Body of pancreas (tissue), 4 donors: ENCODE data around the gene PANK3.

ENCODE experiments used
- POLR2A ChIP-seq, 3 donors: fragments of 450-650 bp; IDR thresholded peaks; one replicate each; pipeline ENCODE4 v1.6.1; 2016; ENCODE audit warnings: antibody characterized with exemption in 3 of 3, mild to moderate bottlenecking in 2 of 3
- TF ChIP-seq, protein P1 (sequence below), 7 experiments: fragments of 450-650 bp in 4 of 7; fragments of 200-600 bp in 3 of 7; sonication (generic) in 3 of 7; IDR thresholded peaks; one replicate each; pipeline ENCODE4 v1.5.1; 2016 to 2019; ENCODE audit warnings: antibody characterized with exemption in 7 of 7

DNA sequence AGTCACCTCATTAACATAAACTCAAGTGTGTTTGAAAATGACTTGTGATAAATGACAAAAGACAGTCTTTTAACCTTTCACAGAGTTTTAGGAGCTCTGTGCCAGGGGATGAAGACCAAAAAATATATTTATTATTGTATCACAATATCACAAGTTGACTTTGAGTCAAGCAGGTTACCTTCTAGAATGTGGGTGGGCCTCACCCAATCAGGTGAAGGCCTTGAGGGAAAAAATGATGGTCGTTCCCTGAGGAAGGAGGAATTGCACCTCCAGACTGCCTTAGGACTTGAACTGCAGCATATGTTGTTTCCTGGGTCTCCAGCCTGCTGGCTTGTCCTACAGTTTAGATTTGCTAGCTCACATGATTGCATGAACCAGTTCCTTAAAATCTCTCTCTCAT lies 41.6 kb upstream of the PANK3 start:
- TF ChIP-seq POLR2A (IDR thresholded peaks at IDR 0.05): no peak
- TF ChIP-seq, protein P1, sequence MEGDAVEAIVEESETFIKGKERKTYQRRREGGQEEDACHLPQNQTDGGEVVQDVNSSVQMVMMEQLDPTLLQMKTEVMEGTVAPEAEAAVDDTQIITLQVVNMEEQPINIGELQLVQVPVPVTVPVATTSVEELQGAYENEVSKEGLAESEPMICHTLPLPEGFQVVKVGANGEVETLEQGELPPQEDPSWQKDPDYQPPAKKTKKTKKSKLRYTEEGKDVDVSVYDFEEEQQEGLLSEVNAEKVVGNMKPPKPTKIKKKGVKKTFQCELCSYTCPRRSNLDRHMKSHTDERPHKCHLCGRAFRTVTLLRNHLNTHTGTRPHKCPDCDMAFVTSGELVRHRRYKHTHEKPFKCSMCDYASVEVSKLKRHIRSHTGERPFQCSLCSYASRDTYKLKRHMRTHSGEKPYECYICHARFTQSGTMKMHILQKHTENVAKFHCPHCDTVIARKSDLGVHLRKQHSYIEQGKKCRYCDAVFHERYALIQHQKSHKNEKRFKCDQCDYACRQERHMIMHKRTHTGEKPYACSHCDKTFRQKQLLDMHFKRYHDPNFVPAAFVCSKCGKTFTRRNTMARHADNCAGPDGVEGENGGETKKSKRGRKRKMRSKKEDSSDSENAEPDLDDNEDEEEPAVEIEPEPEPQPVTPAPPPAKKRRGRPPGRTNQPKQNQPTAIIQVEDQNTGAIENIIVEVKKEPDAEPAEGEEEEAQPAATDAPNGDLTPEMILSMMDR (IDR thresholded peaks at IDR 0.05): no peak
